Stimulated activated naive CD8-positive, alpha-beta T cell treated with anti-CD3 and anti-CD28 coated beads, Interleukin-15, amount 100 ng/mL, for 72 hours (primary cell): ENCODE data around the gene KCNIP3.
"Not testable (repeated sequence)": the region's sequence is repeated elsewhere in the genome, so short reads cannot be mapped to it uniquely, and the experiment has no call there.

Source experiments
- ATAC-seq: fragments of 150-1000 bp; cut with Tn5 transposase; 2 replicates; pipeline ENCODE4 v1.10.0; 2021; ENCODE audit warnings: mild to moderate bottlenecking, moderate library complexity
- DNase-seq, 2 donors: peaks; one replicate each; pipeline ENCODE4 v3.0.0; 2021 to 2022
- H3K27ac Mint-ChIP-seq, 2 donors: one replicate each; pipeline ENCODE4 v1.8.0; 2022; ENCODE audit warnings: mild to moderate bottlenecking in 2 of 2, mixed read lengths in 2 of 2, moderate library complexity in 2 of 2
- H3K27me3 Mint-ChIP-seq: one replicate; pipeline ENCODE4 v1.8.0; 2022; ENCODE audit warnings: mixed read lengths
- H3K4me1 Mint-ChIP-seq: one replicate; pipeline ENCODE4 v1.8.0; 2022; ENCODE audit warnings: mild to moderate bottlenecking, mixed read lengths
- H3K4me3 Mint-ChIP-seq, 2 donors: one replicate each; pipeline ENCODE4 v1.8.0; 2022; ENCODE audit warnings: mild to moderate bottlenecking in 2 of 2, mixed read lengths in 2 of 2, moderate library complexity in 1 of 2
- H3K9me3 Mint-ChIP-seq, 2 donors: one replicate each; pipeline ENCODE4 v1.8.0; 2022; ENCODE audit warnings: mixed read lengths in 2 of 2

KCNIP3 gene

GRCh38 chr2:95366514-95366913, 69.4 kb downstream of the KCNIP3 start:
- H3K27me3 Mint-ChIP-seq, result peaks cover 15% of the 10 kb centered on the region

GRCh38 chr2:95372216-95372829, 75.2 kb downstream of the KCNIP3 start:
- Mint-ChIP-seq H3K4me1 (peaks cover 7% of the 10 kb centered on the region), H3K9me3 (no peaks in the 10 kb centered on the region), H3K27me3 (peaks cover 44% of the 10 kb centered on the region), H3K27ac (no peak overlapping the region), H3K4me3 (no peak overlapping the region)
- ATAC-seq (no peak), DNase-seq (no peak)

More at GRCh38 chr2:95366514-95366913, 69.4 kb downstream of the KCNIP3 start:
- Mint-ChIP-seq H3K9me3 (no peaks in the 10 kb centered on the region), H3K4me3 (no peak overlapping the region), H3K27ac (no peak overlapping the region), H3K4me1 (no peaks in the 10 kb centered on the region)
- ATAC-seq (no peak), DNase-seq (no peak)

- Mint-ChIP-seq H3K4me1 (peaks cover 7% of the 10 kb centered on the region), H3K4me3 (no peak overlapping the region), H3K27me3 (peaks cover 44% of the 10 kb centered on the region), H3K9me3 (no peaks in the 10 kb centered on the region), H3K27ac (no peak overlapping the region)
- DNase-seq (no peak), ATAC-seq (no peak)
Measured at GRCh38 chr2:95372845-95373244, 75.7 kb downstream of the KCNIP3 start.

- DNase-seq, result no peak
- Mint-ChIP-seq H3K27me3 (peaks cover 39% of the 10 kb centered on the region), H3K4me3 (no peak overlapping the region), H3K4me1 (peaks cover 7% of the 10 kb centered on the region), H3K9me3 (no peaks in the 10 kb centered on the region), H3K27ac (no peak overlapping the region)
- no peak for ATAC-seq
Measured at GRCh38 chr2:95374029-95374428, 76.9 kb downstream of the KCNIP3 start.

- DNase-seq (no peak), ATAC-seq (no peak)
- H3K9me3 Mint-ChIP-seq, result no peaks in the 10 kb centered on the region
- H3K27me3 Mint-ChIP-seq, result peaks cover 36% of the 10 kb centered on the region
- H3K4me3 Mint-ChIP-seq, result no peak overlapping the region
- no peak overlapping the region for H3K27ac Mint-ChIP-seq
- peaks cover 7% of the 10 kb centered on the region for H3K4me1 Mint-ChIP-seq
Measured at GRCh38 chr2:95374451-95374920, 77.3 kb downstream of the KCNIP3 start.

- peaks cover 7% of the 10 kb centered on the region for H3K4me1 Mint-ChIP-seq
- H3K9me3 Mint-ChIP-seq, result no peaks in the 10 kb centered on the region
- H3K27me3 Mint-ChIP-seq, result peaks cover 36% of the 10 kb centered on the region
- DNase-seq (no peak), ATAC-seq (no peak)
- no peak overlapping the region for H3K27ac Mint-ChIP-seq
- H3K4me3 Mint-ChIP-seq, result no peak overlapping the region
Measured at GRCh38 chr2:95374921-95375471, 77.8 kb downstream of the KCNIP3 start.

- peaks cover 7% of the 10 kb centered on the region for H3K4me1 Mint-ChIP-seq
- H3K27ac Mint-ChIP-seq, result no peak overlapping the region
- no peaks in the 10 kb centered on the region for H3K9me3 Mint-ChIP-seq
- DNase-seq (no peak), ATAC-seq (no peak)
- no peak overlapping the region for H3K4me3 Mint-ChIP-seq
- H3K27me3 Mint-ChIP-seq, result peaks cover 36% of the 10 kb centered on the region
Measured at GRCh38 chr2:95375532-95376150, 78.5 kb downstream of the KCNIP3 start.

GRCh38 chr2:95376311-95377215, 79.4 kb downstream of the KCNIP3 start:
- Mint-ChIP-seq H3K27ac (no peak overlapping the region), H3K27me3 (peaks cover 29% of the 10 kb centered on the region), H3K9me3 (no peaks in the 10 kb centered on the region), H3K4me1 (peaks cover 7% of the 10 kb centered on the region), H3K4me3 (no peak overlapping the region)
- no peak for DNase-seq
- no peak for ATAC-seq

- Mint-ChIP-seq H3K4me3 (no peak overlapping the region), H3K27me3 (peaks cover 22% of the 10 kb centered on the region), H3K9me3 (no peaks in the 10 kb centered on the region), H3K4me1 (peaks cover 7% of the 10 kb centered on the region), H3K27ac (no peak overlapping the region)
- DNase-seq (no peak), ATAC-seq (no peak)
Measured at GRCh38 chr2:95377216-95378123, 80.3 kb downstream of the KCNIP3 start.

GRCh38 chr2:95378281-95378680, 81.1 kb downstream of the KCNIP3 start:
- H3K9me3 Mint-ChIP-seq, H3K27ac Mint-ChIP-seq, ATAC-seq, DNase-seq, H3K4me1 Mint-ChIP-seq, H3K4me3 Mint-ChIP-seq: not testable (repeated sequence)
- peaks cover 16% of the 10 kb centered on the region for H3K27me3 Mint-ChIP-seq

- no peaks in the 10 kb centered on the region for H3K9me3 Mint-ChIP-seq
- H3K27me3 Mint-ChIP-seq, result peaks cover 15% of the 10 kb centered on the region
- H3K4me1 Mint-ChIP-seq, result peaks cover 7% of the 10 kb centered on the region
- no peak for ATAC-seq
- DNase-seq, result no peak
- H3K4me3 Mint-ChIP-seq, result no peak overlapping the region
- no peak overlapping the region for H3K27ac Mint-ChIP-seq
Measured at GRCh38 chr2:95379371-95379831, 82.3 kb downstream of the KCNIP3 start.

GRCh38 chr2:95380280-95380679, 83.1 kb downstream of the KCNIP3 start:
- peaks cover 15% of the 10 kb centered on the region for H3K27me3 Mint-ChIP-seq
- H3K9me3 Mint-ChIP-seq, result no peaks in the 10 kb centered on the region

GRCh38 chr2:95380731-95381130, 83.6 kb downstream of the KCNIP3 start:
- no peak overlapping the region for H3K27ac Mint-ChIP-seq
- peaks cover 14% of the 10 kb centered on the region for H3K27me3 Mint-ChIP-seq
- ATAC-seq, result no peak
- no peak for DNase-seq
- H3K9me3 Mint-ChIP-seq, result no peaks in the 10 kb centered on the region
- H3K4me3 Mint-ChIP-seq, result no peak overlapping the region
- H3K4me1 Mint-ChIP-seq, result no peaks in the 10 kb centered on the region

More at GRCh38 chr2:95380280-95380679, 83.1 kb downstream of the KCNIP3 start:
- H3K4me1 Mint-ChIP-seq, result peaks cover under 1% of the 10 kb centered on the region
- no peak overlapping the region for H3K27ac Mint-ChIP-seq
- DNase-seq (no peak), ATAC-seq (no peak)
- no peak overlapping the region for H3K4me3 Mint-ChIP-seq

- Mint-ChIP-seq H3K4me3 (no peak overlapping the region), H3K9me3 (no peaks in the 10 kb centered on the region), H3K4me1 (no peaks in the 10 kb centered on the region), H3K27ac (no peak overlapping the region), H3K27me3 (peaks cover 14% of the 10 kb centered on the region)
- no peak for ATAC-seq
- no peak for DNase-seq
Measured at GRCh38 chr2:95381212-95382191, 84.4 kb downstream of the KCNIP3 start.
